ENCODE results near the gene RPL37. TPM values are rescaled to one million over a fixed set of nuclear protein-coding genes. Genes with fewer than 3 reads are reported as not detected.
A peak's percentile ranks its signal among the peaks of the same experiment; 100 is the strongest.

RPL37 gene
- total and polyA plus RNA-seq, 9 of the 15 experiments (the other 6 are each of a cell fraction or from before 2014, with no cell fraction given): 2,342 to 7,963 (median 4,091) TPM

DNA sequence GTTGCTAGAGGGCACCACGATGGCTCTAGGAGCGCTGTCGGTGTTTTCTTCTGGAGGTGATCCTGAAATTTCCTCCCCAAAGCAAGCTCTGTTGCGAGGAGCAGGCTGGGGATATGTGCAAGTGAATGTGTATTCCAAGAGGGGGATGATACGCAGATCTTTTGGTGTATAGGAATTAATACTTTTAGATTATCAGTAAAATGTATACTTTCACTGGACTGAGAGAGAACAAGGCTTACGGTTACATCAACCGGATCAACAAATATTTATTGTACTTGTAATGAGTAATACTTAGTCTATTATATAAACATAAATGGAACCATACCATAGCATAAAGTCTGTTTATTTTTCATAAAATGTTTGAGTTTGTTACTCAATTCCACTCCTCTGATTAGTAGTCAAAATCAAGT, 36.2 kb downstream of the RPL37 start (continued):
- TF ChIP-seq, protein P1, sequence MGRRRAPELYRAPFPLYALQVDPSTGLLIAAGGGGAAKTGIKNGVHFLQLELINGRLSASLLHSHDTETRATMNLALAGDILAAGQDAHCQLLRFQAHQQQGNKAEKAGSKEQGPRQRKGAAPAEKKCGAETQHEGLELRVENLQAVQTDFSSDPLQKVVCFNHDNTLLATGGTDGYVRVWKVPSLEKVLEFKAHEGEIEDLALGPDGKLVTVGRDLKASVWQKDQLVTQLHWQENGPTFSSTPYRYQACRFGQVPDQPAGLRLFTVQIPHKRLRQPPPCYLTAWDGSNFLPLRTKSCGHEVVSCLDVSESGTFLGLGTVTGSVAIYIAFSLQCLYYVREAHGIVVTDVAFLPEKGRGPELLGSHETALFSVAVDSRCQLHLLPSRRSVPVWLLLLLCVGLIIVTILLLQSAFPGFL (CRISPR knock-in tag; IDR thresholded peaks at IDR 0.05): no peak
- no peak for TF ChIP-seq TCF7L2 (IDR thresholded peaks at IDR 0.05; ENCODE audit: low read depth, low read length)
- TF ChIP-seq, protein P2, sequence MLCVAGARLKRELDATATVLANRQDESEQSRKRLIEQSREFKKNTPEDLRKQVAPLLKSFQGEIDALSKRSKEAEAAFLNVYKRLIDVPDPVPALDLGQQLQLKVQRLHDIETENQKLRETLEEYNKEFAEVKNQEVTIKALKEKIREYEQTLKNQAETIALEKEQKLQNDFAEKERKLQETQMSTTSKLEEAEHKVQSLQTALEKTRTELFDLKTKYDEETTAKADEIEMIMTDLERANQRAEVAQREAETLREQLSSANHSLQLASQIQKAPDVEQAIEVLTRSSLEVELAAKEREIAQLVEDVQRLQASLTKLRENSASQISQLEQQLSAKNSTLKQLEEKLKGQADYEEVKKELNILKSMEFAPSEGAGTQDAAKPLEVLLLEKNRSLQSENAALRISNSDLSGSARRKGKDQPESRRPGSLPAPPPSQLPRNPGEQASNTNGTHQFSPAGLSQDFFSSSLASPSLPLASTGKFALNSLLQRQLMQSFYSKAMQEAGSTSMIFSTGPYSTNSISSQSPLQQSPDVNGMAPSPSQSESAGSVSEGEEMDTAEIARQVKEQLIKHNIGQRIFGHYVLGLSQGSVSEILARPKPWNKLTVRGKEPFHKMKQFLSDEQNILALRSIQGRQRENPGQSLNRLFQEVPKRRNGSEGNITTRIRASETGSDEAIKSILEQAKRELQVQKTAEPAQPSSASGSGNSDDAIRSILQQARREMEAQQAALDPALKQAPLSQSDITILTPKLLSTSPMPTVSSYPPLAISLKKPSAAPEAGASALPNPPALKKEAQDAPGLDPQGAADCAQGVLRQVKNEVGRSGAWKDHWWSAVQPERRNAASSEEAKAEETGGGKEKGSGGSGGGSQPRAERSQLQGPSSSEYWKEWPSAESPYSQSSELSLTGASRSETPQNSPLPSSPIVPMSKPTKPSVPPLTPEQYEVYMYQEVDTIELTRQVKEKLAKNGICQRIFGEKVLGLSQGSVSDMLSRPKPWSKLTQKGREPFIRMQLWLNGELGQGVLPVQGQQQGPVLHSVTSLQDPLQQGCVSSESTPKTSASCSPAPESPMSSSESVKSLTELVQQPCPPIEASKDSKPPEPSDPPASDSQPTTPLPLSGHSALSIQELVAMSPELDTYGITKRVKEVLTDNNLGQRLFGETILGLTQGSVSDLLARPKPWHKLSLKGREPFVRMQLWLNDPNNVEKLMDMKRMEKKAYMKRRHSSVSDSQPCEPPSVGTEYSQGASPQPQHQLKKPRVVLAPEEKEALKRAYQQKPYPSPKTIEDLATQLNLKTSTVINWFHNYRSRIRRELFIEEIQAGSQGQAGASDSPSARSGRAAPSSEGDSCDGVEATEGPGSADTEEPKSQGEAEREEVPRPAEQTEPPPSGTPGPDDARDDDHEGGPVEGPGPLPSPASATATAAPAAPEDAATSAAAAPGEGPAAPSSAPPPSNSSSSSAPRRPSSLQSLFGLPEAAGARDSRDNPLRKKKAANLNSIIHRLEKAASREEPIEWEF (CRISPR knock-in tag; IDR thresholded peaks at IDR 0.05): no peak
- TF ChIP-seq BRD4 (IDR thresholded peaks at IDR 0.05): 0 out of 2 replicates have a peak, but pooled peaks have one; percentile 25
- peak; percentile 8; the same call in 1 of the 2 replicates for TF ChIP-seq MAFK (IDR thresholded peaks at IDR 0.05; ENCODE audit: low read length)
- no peak for TF ChIP-seq SNIP1 (IDR thresholded peaks at IDR 0.05; ENCODE audit: low read depth)
- TF ChIP-seq SIX5 (IDR thresholded peaks at IDR 0.05; ENCODE audit: borderline replicate concordance in 1 of 2, insufficient read depth in 1 of 2, low read depth in 1 of 2, low read length in 2 of 2): 0 out of 4 replicates have a peak, but pooled peaks of 1 of the 2 experiments have one; percentile 3
- TF ChIP-seq MCM5 (IDR thresholded peaks at IDR 0.05; ENCODE audit: low read depth): no peak
- no peak for TF ChIP-seq BCL6 (CRISPR knock-in tag; IDR thresholded peaks at IDR 0.05)
- TF ChIP-seq JUND (IDR thresholded peaks at IDR 0.05; ENCODE audit: borderline replicate concordance, low read depth, low read length): peak; percentile 19
- TF ChIP-seq JUND (tag; IDR thresholded peaks at IDR 0.05; ENCODE audit: borderline replicate concordance, low read depth, low read length): no peak
- TF ChIP-seq ZNF232 (CRISPR knock-in tag; IDR thresholded peaks at IDR 0.05): no peak
- TF ChIP-seq TEAD1 (CRISPR knock-in tag; IDR thresholded peaks at IDR 0.05): no peak
- no peak for TF ChIP-seq EHMT2 (IDR thresholded peaks at IDR 0.05)
- TF ChIP-seq MEIS2 (IDR thresholded peaks at IDR 0.05; ENCODE audit: partially characterized antibody): no peak
- TF ChIP-seq TGIF2 (CRISPR knock-in tag; IDR thresholded peaks at IDR 0.05): no peak
- TF ChIP-seq SMARCB1 (IDR thresholded peaks at IDR 0.05; ENCODE audit: insufficient read length, low read depth): no peak
- 0 out of 4 replicates have a peak, but pooled peaks of 1 of the 2 experiments have one; percentile 34 for TF ChIP-seq CSDE1 (IDR thresholded peaks at IDR 0.05)
- TF ChIP-seq ZNF224 (CRISPR knock-in tag; IDR thresholded peaks at IDR 0.05): no peak
- TF ChIP-seq, protein P3, sequence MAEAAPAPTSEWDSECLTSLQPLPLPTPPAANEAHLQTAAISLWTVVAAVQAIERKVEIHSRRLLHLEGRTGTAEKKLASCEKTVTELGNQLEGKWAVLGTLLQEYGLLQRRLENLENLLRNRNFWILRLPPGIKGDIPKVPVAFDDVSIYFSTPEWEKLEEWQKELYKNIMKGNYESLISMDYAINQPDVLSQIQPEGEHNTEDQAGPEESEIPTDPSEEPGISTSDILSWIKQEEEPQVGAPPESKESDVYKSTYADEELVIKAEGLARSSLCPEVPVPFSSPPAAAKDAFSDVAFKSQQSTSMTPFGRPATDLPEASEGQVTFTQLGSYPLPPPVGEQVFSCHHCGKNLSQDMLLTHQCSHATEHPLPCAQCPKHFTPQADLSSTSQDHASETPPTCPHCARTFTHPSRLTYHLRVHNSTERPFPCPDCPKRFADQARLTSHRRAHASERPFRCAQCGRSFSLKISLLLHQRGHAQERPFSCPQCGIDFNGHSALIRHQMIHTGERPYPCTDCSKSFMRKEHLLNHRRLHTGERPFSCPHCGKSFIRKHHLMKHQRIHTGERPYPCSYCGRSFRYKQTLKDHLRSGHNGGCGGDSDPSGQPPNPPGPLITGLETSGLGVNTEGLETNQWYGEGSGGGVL (CRISPR knock-in tag; IDR thresholded peaks at IDR 0.05): no peak
